Stimulated activated CD4-positive, alpha-beta T cell treated with anti-CD3 and anti-CD28 coated beads, Interleukin-1b, Interleukin-23, amount 100 ng/mL, for 1 hour (primary cell): ENCODE results near the gene GAGE1.
"Not testable (repeated sequence)": the region's sequence is repeated elsewhere in the genome, so short reads cannot be mapped to it uniquely, and the experiment has no call there.

Experiments used
- DNase-seq, 2 donors: peaks; one replicate each; pipeline ENCODE4 v3.0.0-alpha.2; 2020; ENCODE audit warnings: low read depth in 2 of 2

Gene GAGE1, protein sequence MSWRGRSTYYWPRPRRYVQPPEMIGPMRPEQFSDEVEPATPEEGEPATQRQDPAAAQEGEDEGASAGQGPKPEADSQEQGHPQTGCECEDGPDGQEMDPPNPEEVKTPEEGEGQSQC

DNA sequence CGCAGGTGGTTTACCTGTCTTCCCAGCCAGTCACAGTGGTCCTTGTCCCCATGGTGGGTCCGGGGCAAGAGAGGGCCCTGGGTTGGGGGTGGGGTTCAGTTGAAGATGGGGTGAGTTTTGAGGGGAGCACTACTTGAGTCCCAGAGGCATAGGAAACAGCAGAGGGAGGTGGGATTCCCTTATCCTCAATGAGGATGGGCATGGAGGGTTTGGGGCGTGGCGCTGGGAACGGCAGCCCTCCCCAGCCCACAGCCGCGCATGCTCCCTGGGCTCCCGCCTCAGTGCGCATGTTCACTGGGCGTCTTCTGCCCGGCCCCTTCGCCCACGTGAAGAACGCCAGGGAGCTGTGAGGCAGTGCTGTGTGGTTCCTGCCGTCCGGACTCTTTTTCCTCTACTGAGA, at the start of gene GAGE1:
Gene GAGE1 (plus strand): TSS at position 301 of the 400 bp plus-strand sequence. CDS start 1,155 bp downstream, outside the sequence.
- not testable (repeated sequence) for DNase-seq

DNA sequence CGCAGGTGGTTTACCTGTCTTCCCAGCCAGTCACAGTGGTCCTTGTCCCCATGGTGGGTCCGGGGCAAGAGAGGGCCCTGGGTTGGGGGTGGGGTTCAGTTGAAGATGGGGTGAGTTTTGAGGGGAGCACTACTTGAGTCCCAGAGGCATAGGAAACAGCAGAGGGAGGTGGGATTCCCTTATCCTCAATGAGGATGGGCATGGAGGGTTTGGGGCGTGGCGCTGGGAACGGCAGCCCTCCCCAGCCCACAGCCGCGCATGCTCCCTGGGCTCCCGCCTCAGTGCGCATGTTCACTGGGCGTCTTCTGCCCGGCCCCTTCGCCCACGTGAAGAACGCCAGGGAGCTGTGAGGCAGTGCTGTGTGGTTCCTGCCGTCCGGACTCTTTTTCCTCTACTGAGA, 47.8 kb upstream of the GAGE1 start, which contains the start of gene GAGE12E:
Gene GAGE12E (plus strand): TSS at position 301 of the 400 bp plus-strand sequence. CDS start 1,155 bp downstream, outside the sequence.
- DNase-seq = not testable (repeated sequence)

DNA sequence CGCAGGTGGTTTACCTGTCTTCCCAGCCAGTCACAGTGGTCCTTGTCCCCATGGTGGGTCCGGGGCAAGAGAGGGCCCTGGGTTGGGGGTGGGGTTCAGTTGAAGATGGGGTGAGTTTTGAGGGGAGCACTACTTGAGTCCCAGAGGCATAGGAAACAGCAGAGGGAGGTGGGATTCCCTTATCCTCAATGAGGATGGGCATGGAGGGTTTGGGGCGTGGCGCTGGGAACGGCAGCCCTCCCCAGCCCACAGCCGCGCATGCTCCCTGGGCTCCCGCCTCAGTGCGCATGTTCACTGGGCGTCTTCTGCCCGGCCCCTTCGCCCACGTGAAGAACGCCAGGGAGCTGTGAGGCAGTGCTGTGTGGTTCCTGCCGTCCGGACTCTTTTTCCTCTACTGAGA, 38.3 kb upstream of the GAGE1 start, which contains the start of gene GAGE12F:
Gene GAGE12F (plus strand): TSS at position 301 of the 400 bp plus-strand sequence. CDS start 1,155 bp downstream, outside the sequence.
- DNase-seq = not testable (repeated sequence)

DNA sequence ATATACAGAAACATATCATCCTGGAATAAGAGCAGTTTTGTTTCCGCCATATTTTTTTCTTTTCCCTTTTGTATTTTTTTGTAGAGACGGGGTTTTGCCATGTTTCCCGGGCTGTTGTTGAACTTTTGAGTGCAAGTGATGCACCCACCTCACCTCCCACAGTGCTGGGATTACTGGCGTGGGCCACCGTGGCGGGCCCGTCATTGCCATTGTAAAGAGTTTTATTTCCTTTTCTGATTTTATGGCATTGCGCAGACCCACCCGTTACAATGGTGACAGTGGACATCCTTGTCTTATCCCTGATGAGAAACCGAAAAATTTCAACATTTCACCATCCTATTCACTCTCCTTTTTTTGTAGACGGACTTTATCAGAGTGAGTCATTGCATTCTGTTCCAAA, 30.1 kb upstream of the GAGE1 start:
- not testable (repeated sequence) for DNase-seq

DNA sequence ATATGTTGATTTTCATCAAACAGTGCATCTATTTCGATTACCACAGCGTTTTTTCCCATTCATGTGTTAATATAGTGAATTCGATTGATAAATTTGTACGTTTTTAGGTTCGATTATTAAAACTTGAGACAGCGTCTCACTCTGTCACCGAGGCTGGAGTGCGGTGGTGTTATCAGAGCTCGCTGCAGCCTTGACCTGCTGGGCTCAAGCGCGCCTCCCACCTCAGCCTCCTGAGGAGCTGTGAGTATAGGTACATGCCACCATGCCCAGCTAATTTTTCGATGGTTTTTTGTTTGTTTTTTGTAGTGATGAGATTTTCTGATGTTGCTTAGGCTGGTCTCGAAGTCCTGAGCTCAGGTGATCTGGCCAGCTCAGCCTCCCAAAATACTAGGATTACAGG, 29.7 kb upstream of the GAGE1 start:
- DNase-seq = not testable (repeated sequence)

DNA sequence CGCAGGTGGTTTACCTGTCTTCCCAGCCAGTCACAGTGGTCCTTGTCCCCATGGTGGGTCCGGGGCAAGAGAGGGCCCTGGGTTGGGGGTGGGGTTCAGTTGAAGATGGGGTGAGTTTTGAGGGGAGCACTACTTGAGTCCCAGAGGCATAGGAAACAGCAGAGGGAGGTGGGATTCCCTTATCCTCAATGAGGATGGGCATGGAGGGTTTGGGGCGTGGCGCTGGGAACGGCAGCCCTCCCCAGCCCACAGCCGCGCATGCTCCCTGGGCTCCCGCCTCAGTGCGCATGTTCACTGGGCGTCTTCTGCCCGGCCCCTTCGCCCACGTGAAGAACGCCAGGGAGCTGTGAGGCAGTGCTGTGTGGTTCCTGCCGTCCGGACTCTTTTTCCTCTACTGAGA, 28.7 kb upstream of the GAGE1 start, which contains the start of gene GAGE12G:
Gene GAGE12G (plus strand): TSS at position 301 of the 400 bp plus-strand sequence. CDS start 1,155 bp downstream, outside the sequence.
- not testable (repeated sequence) for DNase-seq

DNA sequence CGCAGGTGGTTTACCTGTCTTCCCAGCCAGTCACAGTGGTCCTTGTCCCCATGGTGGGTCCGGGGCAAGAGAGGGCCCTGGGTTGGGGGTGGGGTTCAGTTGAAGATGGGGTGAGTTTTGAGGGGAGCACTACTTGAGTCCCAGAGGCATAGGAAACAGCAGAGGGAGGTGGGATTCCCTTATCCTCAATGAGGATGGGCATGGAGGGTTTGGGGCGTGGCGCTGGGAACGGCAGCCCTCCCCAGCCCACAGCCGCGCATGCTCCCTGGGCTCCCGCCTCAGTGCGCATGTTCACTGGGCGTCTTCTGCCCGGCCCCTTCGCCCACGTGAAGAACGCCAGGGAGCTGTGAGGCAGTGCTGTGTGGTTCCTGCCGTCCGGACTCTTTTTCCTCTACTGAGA, 19.2 kb upstream of the GAGE1 start, which contains the start of gene GAGE12H:
Gene GAGE12H (plus strand): TSS at position 301 of the 400 bp plus-strand sequence. CDS start 1,155 bp downstream, outside the sequence.
- DNase-seq = not testable (repeated sequence)

DNA sequence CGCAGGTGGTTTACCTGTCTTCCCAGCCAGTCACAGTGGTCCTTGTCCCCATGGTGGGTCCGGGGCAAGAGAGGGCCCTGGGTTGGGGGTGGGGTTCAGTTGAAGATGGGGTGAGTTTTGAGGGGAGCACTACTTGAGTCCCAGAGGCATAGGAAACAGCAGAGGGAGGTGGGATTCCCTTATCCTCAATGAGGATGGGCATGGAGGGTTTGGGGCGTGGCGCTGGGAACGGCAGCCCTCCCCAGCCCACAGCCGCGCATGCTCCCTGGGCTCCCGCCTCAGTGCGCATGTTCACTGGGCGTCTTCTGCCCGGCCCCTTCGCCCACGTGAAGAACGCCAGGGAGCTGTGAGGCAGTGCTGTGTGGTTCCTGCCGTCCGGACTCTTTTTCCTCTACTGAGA, 9.6 kb upstream of the GAGE1 start, which contains the start of gene GAGE2A:
Gene GAGE2A (plus strand): TSS at position 301 of the 400 bp plus-strand sequence. CDS start 1,155 bp downstream, outside the sequence.
- DNase-seq = not testable (repeated sequence)

DNA sequence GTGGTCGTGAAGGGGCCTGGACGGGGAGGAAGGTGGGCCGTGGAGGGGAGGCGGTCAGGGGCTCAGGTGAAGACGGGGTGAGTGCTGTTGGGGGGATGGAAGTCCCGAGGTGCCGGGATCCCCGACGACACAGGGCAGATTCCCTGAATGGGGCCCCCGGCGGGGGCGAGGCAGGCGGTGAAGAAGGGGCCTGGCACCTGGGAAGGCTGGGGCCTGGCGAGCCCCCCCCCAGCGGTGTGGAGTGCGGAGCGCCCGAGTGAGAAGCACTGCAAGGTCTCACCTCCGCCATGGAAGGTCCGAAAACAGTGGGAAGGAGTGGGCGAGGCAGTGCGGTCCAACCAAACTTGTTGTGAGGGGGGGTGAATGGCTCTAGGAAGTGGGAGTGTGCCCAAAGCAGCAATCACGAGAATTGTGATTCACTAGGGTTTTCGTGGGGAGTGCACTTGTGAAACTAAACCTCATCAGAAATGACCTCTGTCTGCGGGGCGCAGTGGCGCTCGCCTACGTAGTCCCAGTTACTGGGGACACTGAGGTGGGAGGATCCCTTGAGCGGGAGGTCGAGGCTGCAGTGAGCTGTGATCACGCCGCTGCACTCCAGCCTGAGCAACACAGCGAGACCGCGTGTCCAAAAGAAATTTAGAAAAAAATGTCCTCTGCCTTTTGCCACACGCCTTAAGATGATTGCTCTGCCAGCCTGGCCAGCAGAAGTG, 8.9 kb upstream of the GAGE1 start:
- not testable (repeated sequence) for DNase-seq

DNA sequence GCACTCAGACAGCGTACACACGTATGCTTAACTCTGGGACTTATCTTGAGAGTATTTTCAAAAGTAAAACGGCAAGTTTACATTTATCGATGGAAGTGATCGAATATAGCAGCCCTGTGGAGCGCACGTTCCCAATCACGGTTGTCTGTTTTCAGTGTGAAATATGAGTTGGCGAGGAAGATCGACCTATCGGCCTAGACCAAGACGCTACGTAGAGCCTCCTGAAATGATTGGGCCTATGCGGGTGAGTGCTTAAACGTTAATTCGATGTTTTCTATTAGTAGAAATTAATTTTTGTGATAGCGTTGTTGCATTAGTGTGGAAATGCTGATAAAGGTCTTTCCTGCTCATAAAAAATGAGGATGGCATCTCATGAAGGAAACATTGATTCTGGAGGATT, 8.3 kb upstream of the GAGE1 start:
- not testable (repeated sequence) for DNase-seq

DNA sequence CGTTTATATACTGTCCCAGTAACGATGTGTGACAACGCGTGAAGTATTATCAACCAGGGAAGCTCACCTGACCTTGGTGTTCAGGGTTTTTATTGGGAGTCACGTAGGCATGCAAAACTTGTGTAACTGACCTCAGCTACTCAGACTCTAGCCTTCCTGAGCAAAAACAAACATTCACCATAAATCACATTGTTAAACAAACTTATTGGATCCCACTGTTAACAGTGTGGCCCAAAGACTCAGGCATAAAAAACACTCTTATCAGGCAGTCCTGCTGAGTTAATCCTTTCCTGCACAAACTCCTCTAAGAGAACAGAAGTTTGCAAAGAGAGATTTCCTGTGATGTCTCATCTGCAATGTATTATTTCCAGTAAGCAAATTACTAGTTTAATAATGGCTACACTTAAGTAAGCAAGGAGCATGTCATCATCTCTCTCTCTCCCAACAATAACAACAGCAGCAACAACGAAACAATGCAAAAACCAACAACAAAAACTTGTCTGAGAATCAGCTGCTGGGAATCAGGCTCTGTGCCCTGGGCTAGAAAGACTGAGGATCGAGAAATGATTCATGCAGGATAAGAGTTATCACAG, 12.0 kb downstream of the GAGE1 start:
- DNase-seq = no peak

DNA sequence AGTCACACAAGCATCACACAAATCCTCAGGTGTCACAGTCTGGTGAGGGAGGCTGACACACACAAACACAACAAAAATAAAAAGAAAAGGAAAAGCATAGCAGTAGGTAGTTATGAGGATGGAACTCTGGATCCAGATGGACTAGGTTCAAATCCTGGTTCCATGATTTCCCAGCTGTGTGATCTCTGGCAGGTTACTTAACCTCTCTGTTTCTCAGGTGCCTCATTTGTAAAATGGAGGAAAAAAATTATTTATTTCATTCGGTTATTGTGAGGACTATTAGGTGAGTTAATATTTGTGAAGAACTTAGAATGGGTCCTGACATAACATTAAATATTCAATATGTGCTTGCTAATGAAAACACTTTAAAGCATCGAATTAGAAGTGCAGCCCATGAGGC, 19.8 kb downstream of the GAGE1 start:
- DNase-seq = no peak

DNA sequence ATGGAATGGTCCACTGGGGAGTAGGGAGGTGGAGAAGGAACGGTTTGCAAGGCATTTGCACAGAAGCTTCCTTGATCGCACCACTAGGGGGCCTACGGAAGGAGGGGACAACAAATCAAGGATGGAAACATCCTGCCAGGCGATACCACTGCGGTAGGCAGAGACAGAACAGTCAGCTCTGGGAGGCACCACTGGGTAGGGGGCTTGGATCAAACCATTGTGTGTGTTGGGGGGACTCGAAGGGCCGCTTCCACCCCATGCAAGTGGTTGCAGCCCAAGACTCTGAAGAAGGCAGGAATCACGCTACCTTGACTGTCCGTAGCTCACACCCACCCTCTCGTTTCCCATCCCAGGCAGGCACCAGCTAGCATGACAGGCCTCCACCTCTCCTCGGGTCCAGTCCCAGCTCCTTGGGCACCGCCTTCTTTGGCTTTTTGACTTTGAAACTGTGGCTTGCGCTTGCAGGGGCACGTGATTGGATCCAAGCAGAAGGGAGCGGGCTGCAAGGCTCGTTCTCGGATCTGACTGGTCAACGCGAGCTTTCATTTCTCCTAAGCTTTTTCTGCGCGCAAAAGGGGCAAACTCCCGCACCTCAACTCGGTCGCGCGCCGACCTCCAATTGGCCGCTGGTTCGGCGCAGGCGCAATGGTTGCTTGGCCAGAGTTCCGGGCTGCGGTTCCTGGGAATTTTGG, 28.4 kb downstream of the GAGE1 start:
- DNase-seq = no peak

DNA sequence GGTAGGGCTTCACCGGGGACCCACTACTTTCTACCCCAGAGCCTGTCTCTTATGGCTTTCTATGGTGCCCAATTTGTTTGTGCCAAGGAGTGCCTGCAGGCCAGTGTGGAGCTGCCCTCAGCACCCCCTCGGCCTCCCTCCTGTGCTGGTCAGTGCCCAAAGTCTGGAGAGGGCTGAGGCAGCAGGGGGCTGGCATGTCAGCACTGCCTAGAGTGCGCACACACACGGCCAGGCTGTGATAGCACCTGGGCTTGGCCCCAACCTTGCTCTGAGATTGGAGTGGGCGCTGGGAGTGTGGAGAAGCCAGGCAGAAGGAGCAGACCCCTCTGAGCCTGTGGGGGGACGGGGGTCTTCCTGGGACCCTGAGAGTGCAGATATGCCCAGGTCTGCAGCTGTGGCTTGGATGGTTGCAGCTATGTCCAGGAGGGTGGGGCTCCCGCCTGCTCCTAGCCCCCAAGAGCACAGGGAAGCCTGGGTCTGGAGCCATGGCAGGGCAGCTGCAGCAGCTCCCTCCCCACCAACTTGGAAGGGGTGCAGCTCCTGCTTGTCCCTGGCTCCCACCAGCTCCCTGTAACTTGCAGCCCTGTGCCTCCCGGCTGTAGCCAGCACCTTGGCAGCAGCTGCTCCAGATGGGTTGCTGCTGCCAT, 46.3 kb downstream of the GAGE1 start:
- DNase-seq = no peak

DNA sequence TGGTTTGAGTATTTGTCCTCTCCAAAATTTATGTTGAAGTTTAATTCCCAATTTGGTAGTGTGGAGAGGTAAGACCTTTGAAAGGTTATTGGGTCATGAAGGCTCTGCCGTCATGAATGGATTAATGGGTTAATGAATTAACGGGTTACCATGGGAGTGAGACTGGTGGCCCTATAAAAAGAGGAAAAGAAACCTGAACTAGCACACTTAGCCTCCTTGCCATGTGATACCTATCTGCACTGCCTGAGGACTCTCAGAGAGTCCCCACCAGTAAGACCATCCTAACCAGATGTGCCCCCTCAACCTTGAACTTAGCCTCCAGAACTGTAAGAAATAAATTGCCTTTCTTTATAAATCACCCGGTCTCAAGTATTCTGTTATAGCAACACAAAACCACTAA, 57.7 kb downstream of the GAGE1 start:
- no peak for DNase-seq
